Smooth muscle cell (in vitro differentiated cells): ENCODE data around the gene TXNDC15. TPM values are rescaled to one million over a fixed set of nuclear protein-coding genes. Genes with fewer than 3 reads are reported as not detected.

ENCODE experiments used
- DNase-seq: peaks from one replicate; lab custom pipeline; 2025; ENCODE audit not compliant: unreplicated experiment; lab: John Stamatoyannopoulos, UW
- H2AFZ ChIP-seq: fragments of 200-600 bp; sonication (generic); 2 replicates; pipeline ENCODE4 v1.6.0; 2016; ENCODE audit warnings: antibody characterized with exemption, low read depth, mild to moderate bottlenecking
- H3F3A ChIP-seq: fragments of 200-600 bp; sonication (generic); 2 replicates; pipeline ENCODE4 v1.6.0; 2017; ENCODE audit warnings: antibody characterized with exemption, low read depth
- H3K27ac ChIP-seq: fragments of 200-600 bp; sonication (generic); 2 replicates; pipeline ENCODE4 v1.5.1; 2016; ENCODE audit warnings: low read depth, mild to moderate bottlenecking
- H3K27me3 ChIP-seq: fragments of 200-600 bp; sonication (generic); 2 replicates; pipeline ENCODE4 v1.6.1; 2016; ENCODE audit warnings: low read depth, mild to moderate bottlenecking
- H3K36me3 ChIP-seq: fragments of 200-600 bp; sonication (generic); 2 replicates; pipeline ENCODE4 v1.5.1; 2016; ENCODE audit warnings: low read depth
- H3K4me1 ChIP-seq: fragments of 200-600 bp; sonication (generic); 2 replicates; pipeline ENCODE4 v1.5.1; 2016; ENCODE audit warnings: low read depth
- H3K4me2 ChIP-seq: fragments of 200-600 bp; sonication (generic); 2 replicates; pipeline ENCODE4 v1.6.0; 2016; ENCODE audit warnings: mild to moderate bottlenecking
- H3K4me3 ChIP-seq: fragments of 200-600 bp; sonication (generic); 2 replicates; pipeline ENCODE4 v1.5.1; 2016; ENCODE audit warnings: mild to moderate bottlenecking
- H3K79me2 ChIP-seq: fragments of 200-600 bp; sonication (generic); 2 replicates; pipeline ENCODE4 v1.6.0; 2016; ENCODE audit warnings: low read depth, mild to moderate bottlenecking
- H3K9ac ChIP-seq: fragments of 200-600 bp; sonication (generic); 2 replicates; pipeline ENCODE4 v1.6.0; 2016; ENCODE audit warnings: low read depth
- H3K9me3 ChIP-seq: fragments of 200-600 bp; sonication (generic); replicated peaks from 2 replicates; pipeline ENCODE4 v1.5.1; 2016; ENCODE audit warnings: low read depth
- H4K20me1 ChIP-seq: fragments of 200-600 bp; sonication (generic); 2 replicates; pipeline ENCODE4 v1.6.0; 2016; ENCODE audit warnings: low read depth
- CTCF ChIP-seq: fragments of 200-600 bp; sonication (generic); IDR thresholded peaks from 2 replicates; pipeline ENCODE4 v1.5.1; 2017; ENCODE audit warnings: borderline replicate concordance, mild to moderate bottlenecking, antibody characterized with exemption; ENCODE audit not compliant: insufficient read depth, poor library complexity, severe bottlenecking
- WGBS: methylation state at CpG from one replicate; pipeline ENCODE4 v1.1.7; 2016; ENCODE audit warnings: low lambda C conversion rate; 5-methylcytosine and 5-hydroxymethylcytosine counted together
- polyA plus RNA-seq: library from polyadenylated mRNA; unstranded; fragments of >200 nt; fragmentation: Nextera tagmentation; extraction: Ambion mirVana; gene quantifications from 2 replicates; pipeline ENCODE4 v1.2.1, GENCODE V29; 2016
- total RNA-seq: library from RNA; depleted of rRNA; stranded (reverse); fragments of >200 nt; gene quantifications from 2 replicates; pipeline ENCODE4 v1.2.3, GENCODE V29; 2014

TXNDC15 gene
- total and polyA plus RNA-seq, 2 experiments from 2014 or later = 70.8 to 118 TPM

- no peak overlapping the region for H3K4me3 ChIP-seq
- WGBS = 95% methylated on average over 12 of the region's 12 CpGs
- no peak overlapping the region for H3K27ac ChIP-seq
- H3K79me2 ChIP-seq = no peaks in the 10 kb centered on the region
- H3F3A ChIP-seq = no peaks in the 10 kb centered on the region
- H3K9me3 ChIP-seq = no peaks in the 10 kb centered on the region
- H3K9ac ChIP-seq = no peak overlapping the region
- H4K20me1 ChIP-seq = no peaks in the 10 kb centered on the region
- no peak for DNase-seq
- H2AFZ ChIP-seq = no peak overlapping the region
- H3K4me1 ChIP-seq = peaks cover 18% of the 10 kb centered on the region
- H3K36me3 ChIP-seq = no peaks in the 10 kb centered on the region
- no peaks in the 10 kb centered on the region for H3K27me3 ChIP-seq
- H3K4me2 ChIP-seq = no peak overlapping the region
- TF ChIP-seq CTCF = no peak
Observed at GRCh38 chr5:134935711-134936602, 61.8 kb downstream of the TXNDC15 start.

GRCh38 chr5:134937526-134937925, 63.4 kb downstream of the TXNDC15 start:
- Histone ChIP-seq H3K9me3 (no peaks in the 10 kb centered on the region), H3K27ac (no peak overlapping the region), H3K4me3 (no peak overlapping the region), H3K27me3 (no peaks in the 10 kb centered on the region), H3K4me2 (no peak overlapping the region), H2AFZ (no peak overlapping the region), H3F3A (no peaks in the 10 kb centered on the region), H3K79me2 (no peaks in the 10 kb centered on the region), H3K9ac (no peak overlapping the region), H3K36me3 (no peaks in the 10 kb centered on the region), H4K20me1 (no peaks in the 10 kb centered on the region), H3K4me1 (peaks cover 18% of the 10 kb centered on the region)
- TF ChIP-seq CTCF = no peak
- DNase-seq = no peak
- 76% methylated on average over 8 of the region's 8 CpGs for WGBS

GRCh38 chr5:134938030-134938429, 63.9 kb downstream of the TXNDC15 start:
- Histone ChIP-seq H4K20me1 (no peaks in the 10 kb centered on the region), H3F3A (no peaks in the 10 kb centered on the region), H3K9me3 (no peaks in the 10 kb centered on the region), H3K27me3 (no peaks in the 10 kb centered on the region), H3K27ac (no peak overlapping the region), H3K4me1 (peaks cover 18% of the 10 kb centered on the region), H3K36me3 (no peaks in the 10 kb centered on the region), H3K4me2 (no peak overlapping the region), H3K4me3 (no peak overlapping the region), H3K9ac (no peak overlapping the region), H2AFZ (no peak overlapping the region), H3K79me2 (no peaks in the 10 kb centered on the region)
- no peak for DNase-seq
- no peak for TF ChIP-seq CTCF
- WGBS = 89% methylated on average over 6 of the region's 6 CpGs

- no peaks in the 10 kb centered on the region for H3K9me3 ChIP-seq
- no peak for TF ChIP-seq CTCF
- no peak overlapping the region for H3K27ac ChIP-seq
- WGBS = 93% methylated on average over 1 of the region's 1 CpG
- H3K4me1 ChIP-seq = peaks cover 18% of the 10 kb centered on the region
- no peaks in the 10 kb centered on the region for H3K27me3 ChIP-seq
- H3K4me2 ChIP-seq = no peak overlapping the region
- no peaks in the 10 kb centered on the region for H3F3A ChIP-seq
- no peaks in the 10 kb centered on the region for H4K20me1 ChIP-seq
- H3K79me2 ChIP-seq = no peaks in the 10 kb centered on the region
- no peak overlapping the region for H2AFZ ChIP-seq
- H3K4me3 ChIP-seq = no peak overlapping the region
- no peak overlapping the region for H3K9ac ChIP-seq
- no peak for DNase-seq
- no peaks in the 10 kb centered on the region for H3K36me3 ChIP-seq
Observed at GRCh38 chr5:134939500-134939899, 65.3 kb downstream of the TXNDC15 start.
